ENCODE results near the gene PARVA. TPM values are rescaled to one million over a fixed set of nuclear protein-coding genes. Genes with fewer than 3 reads are reported as not detected.

Gene PARVA
- total RNA-seq, 2 experiments from 2014 or later, result 0.04 TPM; not detected in 1

GRCh38 chr11:12426176-12426575, 48.8 kb downstream of the PARVA start:
- DNase-seq, result no peak
- H3K27me3 Mint-ChIP-seq, result no peaks in the 10 kb centered on the region
- H3K4me1 Mint-ChIP-seq, result no peaks in the 10 kb centered on the region
- H3K9me3 Mint-ChIP-seq, result no peaks in the 10 kb centered on the region
- no peaks in the 10 kb centered on the region for H3K36me3 Mint-ChIP-seq
- no peak overlapping the region for H3K27ac Mint-ChIP-seq
- H3K4me3 Mint-ChIP-seq, result no peak overlapping the region

- Mint-ChIP-seq H3K4me3 (no peak overlapping the region), H3K27me3 (no peaks in the 10 kb centered on the region), H3K9me3 (no peaks in the 10 kb centered on the region), H3K27ac (no peak overlapping the region), H3K4me1 (no peaks in the 10 kb centered on the region), H3K36me3 (no peaks in the 10 kb centered on the region)
- DNase-seq, result no peak
These were observed 51.8 kb downstream of the PARVA start for GRCh38 chr11:12429155-12429554.

GRCh38 chr11:12430351-12430750, 53.0 kb downstream of the PARVA start:
- Mint-ChIP-seq H3K4me1 (no peaks in the 10 kb centered on the region), H3K9me3 (no peaks in the 10 kb centered on the region)
- no peak for DNase-seq

GRCh38 chr11:12430954-12431595, 53.7 kb downstream of the PARVA start:
- no peaks in the 10 kb centered on the region for H3K9me3 Mint-ChIP-seq

More at GRCh38 chr11:12430351-12430750, 53.0 kb downstream of the PARVA start:
- H3K4me3 Mint-ChIP-seq, result no peak overlapping the region
- no peaks in the 10 kb centered on the region for H3K36me3 Mint-ChIP-seq
- H3K27ac Mint-ChIP-seq, result no peak overlapping the region
- no peaks in the 10 kb centered on the region for H3K27me3 Mint-ChIP-seq

GRCh38 chr11:12432507-12432906, 55.1 kb downstream of the PARVA start:
- Mint-ChIP-seq H3K4me1 (no peaks in the 10 kb centered on the region), H3K27me3 (no peaks in the 10 kb centered on the region), H3K27ac (no peak overlapping the region), H3K9me3 (no peaks in the 10 kb centered on the region), H3K36me3 (no peaks in the 10 kb centered on the region), H3K4me3 (no peak overlapping the region)
- no peak for DNase-seq

More at GRCh38 chr11:12430954-12431595, 53.7 kb downstream of the PARVA start:
- no peak for DNase-seq
- Mint-ChIP-seq H3K4me3 (no peak overlapping the region), H3K4me1 (no peaks in the 10 kb centered on the region), H3K27ac (no peak overlapping the region), H3K36me3 (no peaks in the 10 kb centered on the region), H3K27me3 (no peaks in the 10 kb centered on the region)

- no peaks in the 10 kb centered on the region for H3K27me3 Mint-ChIP-seq
- no peaks in the 10 kb centered on the region for H3K4me1 Mint-ChIP-seq
- no peak overlapping the region for H3K4me3 Mint-ChIP-seq
- H3K36me3 Mint-ChIP-seq, result no peaks in the 10 kb centered on the region
- no peak for DNase-seq
- H3K27ac Mint-ChIP-seq, result no peak overlapping the region
- H3K9me3 Mint-ChIP-seq, result no peaks in the 10 kb centered on the region
These were observed 55.8 kb downstream of the PARVA start for GRCh38 chr11:12433121-12433520.

GRCh38 chr11:12433571-12434324, 56.4 kb downstream of the PARVA start:
- Mint-ChIP-seq H3K36me3 (no peaks in the 10 kb centered on the region), H3K27me3 (no peaks in the 10 kb centered on the region), H3K4me1 (no peaks in the 10 kb centered on the region), H3K27ac (no peak overlapping the region), H3K4me3 (no peak overlapping the region), H3K9me3 (no peaks in the 10 kb centered on the region)
- no peak for DNase-seq

- no peak overlapping the region for H3K27ac Mint-ChIP-seq
- H3K36me3 Mint-ChIP-seq, result no peaks in the 10 kb centered on the region
- H3K27me3 Mint-ChIP-seq, result no peaks in the 10 kb centered on the region
- no peaks in the 10 kb centered on the region for H3K4me1 Mint-ChIP-seq
- no peak overlapping the region for H3K4me3 Mint-ChIP-seq
- H3K9me3 Mint-ChIP-seq, result no peaks in the 10 kb centered on the region
- DNase-seq, result no peak
These were observed 56.9 kb downstream of the PARVA start for GRCh38 chr11:12434325-12434654.

GRCh38 chr11:12435264-12435663, 57.9 kb downstream of the PARVA start:
- Mint-ChIP-seq H3K27me3 (no peaks in the 10 kb centered on the region), H3K9me3 (no peaks in the 10 kb centered on the region), H3K27ac (no peak overlapping the region), H3K4me3 (no peak overlapping the region), H3K36me3 (no peaks in the 10 kb centered on the region), H3K4me1 (no peaks in the 10 kb centered on the region)
- no peak for DNase-seq

GRCh38 chr11:12436266-12436665, 58.9 kb downstream of the PARVA start:
- Mint-ChIP-seq H3K4me3 (no peak overlapping the region), H3K36me3 (no peaks in the 10 kb centered on the region), H3K27ac (no peak overlapping the region), H3K9me3 (no peaks in the 10 kb centered on the region), H3K27me3 (no peaks in the 10 kb centered on the region), H3K4me1 (no peaks in the 10 kb centered on the region)
- DNase-seq, result no peak

- Mint-ChIP-seq H3K4me1 (no peaks in the 10 kb centered on the region), H3K27me3 (no peaks in the 10 kb centered on the region), H3K4me3 (no peak overlapping the region), H3K36me3 (no peaks in the 10 kb centered on the region), H3K9me3 (no peaks in the 10 kb centered on the region), H3K27ac (no peak overlapping the region)
- no peak for DNase-seq
These were observed 60.9 kb downstream of the PARVA start for GRCh38 chr11:12438291-12438690.

- Mint-ChIP-seq H3K27me3 (no peaks in the 10 kb centered on the region), H3K9me3 (no peaks in the 10 kb centered on the region), H3K36me3 (no peaks in the 10 kb centered on the region), H3K4me1 (no peaks in the 10 kb centered on the region), H3K4me3 (no peak overlapping the region), H3K27ac (no peak overlapping the region)
- DNase-seq, result no peak
These were observed 62.2 kb downstream of the PARVA start for GRCh38 chr11:12439615-12440014.

GRCh38 chr11:12440565-12440964, 63.2 kb downstream of the PARVA start:
- H3K9me3 Mint-ChIP-seq, result no peaks in the 10 kb centered on the region
- H3K27me3 Mint-ChIP-seq, result no peaks in the 10 kb centered on the region
- H3K27ac Mint-ChIP-seq, result no peak overlapping the region
- no peak for DNase-seq
- no peaks in the 10 kb centered on the region for H3K36me3 Mint-ChIP-seq
- no peak overlapping the region for H3K4me3 Mint-ChIP-seq
- no peaks in the 10 kb centered on the region for H3K4me1 Mint-ChIP-seq

- no peak for DNase-seq
- no peaks in the 10 kb centered on the region for H3K9me3 Mint-ChIP-seq
- no peak overlapping the region for H3K4me3 Mint-ChIP-seq
- H3K27ac Mint-ChIP-seq, result no peak overlapping the region
- H3K4me1 Mint-ChIP-seq, result no peaks in the 10 kb centered on the region
- H3K36me3 Mint-ChIP-seq, result no peaks in the 10 kb centered on the region
- no peaks in the 10 kb centered on the region for H3K27me3 Mint-ChIP-seq
These were observed 64.0 kb downstream of the PARVA start for GRCh38 chr11:12441231-12441861.

- no peak overlapping the region for H3K4me3 Mint-ChIP-seq
- no peak for DNase-seq
- H3K4me1 Mint-ChIP-seq, result no peaks in the 10 kb centered on the region
- H3K9me3 Mint-ChIP-seq, result no peaks in the 10 kb centered on the region
- no peaks in the 10 kb centered on the region for H3K36me3 Mint-ChIP-seq
- no peaks in the 10 kb centered on the region for H3K27me3 Mint-ChIP-seq
- no peak overlapping the region for H3K27ac Mint-ChIP-seq
These were observed 67.2 kb downstream of the PARVA start for GRCh38 chr11:12444601-12445000.

GRCh38 chr11:12445001-12445400, 67.6 kb downstream of the PARVA start:
- H3K9me3 Mint-ChIP-seq, result no peaks in the 10 kb centered on the region
- H3K4me3 Mint-ChIP-seq, result no peak overlapping the region
- no peak for DNase-seq
- no peak overlapping the region for H3K27ac Mint-ChIP-seq
- H3K27me3 Mint-ChIP-seq, result no peaks in the 10 kb centered on the region
- H3K4me1 Mint-ChIP-seq, result no peaks in the 10 kb centered on the region
- no peaks in the 10 kb centered on the region for H3K36me3 Mint-ChIP-seq

Data from activated naive CD8-positive, alpha-beta T cell treated with anti-CD3 and anti-CD28 coated beads for 36 hours (primary cell).